Measurements from ENCODE around the gene LRRC15. TPM values are rescaled to one million over a fixed set of nuclear protein-coding genes. Genes with fewer than 3 reads are reported as not detected.

The LRRC15 gene
- total RNA-seq, 1 donor from 2014 or later, result not detected

GRCh38 chr3:194315088-194315964, 54.2 kb downstream of the LRRC15 start:
- no peak for DNase-seq (ENCODE audit: low read depth)
- peak overlapping the region; percentile 38 for H3K4me3 ChIP-seq (ENCODE audit: low read depth, low read length)
- TF ChIP-seq CTCF (conservative IDR thresholded peaks at IDR 0.05; ENCODE audit: low read depth, low read length), result peak; percentile 78

GRCh38 chr3:194314388-194315068, 55.0 kb downstream of the LRRC15 start:
- TF ChIP-seq CTCF (conservative IDR thresholded peaks at IDR 0.05; ENCODE audit: low read depth, low read length), result no peak
- DNase-seq (ENCODE audit: low read depth), result no peak
- peak overlapping the region; percentile 38 for H3K4me3 ChIP-seq (ENCODE audit: low read depth, low read length)

GRCh38 chr3:194313560-194314387, 55.8 kb downstream of the LRRC15 start:
- no peak for DNase-seq (ENCODE audit: low read depth)
- no peak overlapping the region for H3K4me3 ChIP-seq (ENCODE audit: low read depth, low read length)
- TF ChIP-seq CTCF (conservative IDR thresholded peaks at IDR 0.05; ENCODE audit: low read depth, low read length), result no peak

GRCh38 chr3:194312743-194313281, 56.7 kb downstream of the LRRC15 start:
- no peak for TF ChIP-seq CTCF (conservative IDR thresholded peaks at IDR 0.05; ENCODE audit: low read depth, low read length)
- DNase-seq (ENCODE audit: low read depth), result no peak

GRCh38 chr3:194312186-194312742, 57.3 kb downstream of the LRRC15 start:
- H3K4me3 ChIP-seq (ENCODE audit: low read depth, low read length), result peak overlapping the region; percentile 22
- no peak for TF ChIP-seq CTCF (conservative IDR thresholded peaks at IDR 0.05; ENCODE audit: low read depth, low read length)
- no peak for DNase-seq (ENCODE audit: low read depth)

More at GRCh38 chr3:194312743-194313281, 56.7 kb downstream of the LRRC15 start:
- peak overlapping the region; percentile 22 for H3K4me3 ChIP-seq (ENCODE audit: low read depth, low read length)

GRCh38 chr3:194311000-194311399, 58.5 kb downstream of the LRRC15 start:
- H3K4me3 ChIP-seq (ENCODE audit: low read depth, low read length), result no peak overlapping the region
- no peak for TF ChIP-seq CTCF (conservative IDR thresholded peaks at IDR 0.05; ENCODE audit: low read depth, low read length)
- DNase-seq (ENCODE audit: low read depth), result no peak

All from epithelial cell of proximal tubule (primary cell).